T-cell (primary cell): ENCODE measurements around the gene GLB1L3. TPM values are rescaled to one million over a fixed set of nuclear protein-coding genes. Genes with fewer than 3 reads are reported as not detected.

Experiments used
- ATAC-seq, 4 experiments: fragments of 200-7000 bp in 3 of 4; fragments of 150-1000 bp in 1 of 4; cut with Tn5 transposase; replicated peaks in 1 of 4; 1 replicate in 3 of 4; 2 replicates in 1 of 4; pipeline ENCODE4 v1.10.0; 2021; ENCODE audit warnings: moderate library complexity in 3 of 4, mild to moderate bottlenecking in 2 of 4, moderate number of reproducible peaks in 1 of 4
- CTCF ChIA-PET, 2 donors: fragments of 300-600 bp; sonication (Branson Sonifier 250); formaldehyde crosslinking; loops; one replicate each; lab custom pipeline; 2022; ENCODE audit warnings: antibody characterized with exemption in 2 of 2; lab: Charles Lee
- POLR2A ChIA-PET, 2 donors: fragments of 300-600 bp; sonication (Branson Sonifier 250); formaldehyde crosslinking; loops; one replicate each; lab custom pipeline; 2022; ENCODE audit warnings: antibody characterized with exemption in 2 of 2; lab: Charles Lee
- DNase-seq, 35 experiments: peaks; one replicate each; pipeline versions ENCODE4 v3.0.0 to v3.0.0-alpha.2; 2013 to 2023
- H3K27ac ChIP-seq: one replicate; pipeline ENCODE4 v1.5.1; 2013; ENCODE audit warnings: low read length
- H3K27me3 ChIP-seq, 2 experiments: replicated peaks in 1 of 2; 1 replicate in 1 of 2; 2 replicates in 1 of 2; pipeline versions ENCODE4 v1.6.1 to v1.7.0; 2013; ENCODE audit warnings: low read length in 1 of 2, mixed read lengths in 1 of 2; ENCODE audit not compliant: control insufficient read depth in 2 of 2, insufficient read depth in 2 of 2; ENCODE audit errors: extremely low read depth in 1 of 2
- H3K36me3 ChIP-seq, 2 donors: 1 replicate in 1 of 2; 2 replicates in 1 of 2; pipeline versions ENCODE4 v1.6.1 to v1.7.0; 2013; ENCODE audit warnings: low read length in 1 of 2; ENCODE audit not compliant: control insufficient read depth in 2 of 2, insufficient read depth in 1 of 2; ENCODE audit errors: extremely low read depth in 1 of 2
- H3K4me1 ChIP-seq, 2 experiments: 1 replicate in 1 of 2; 2 replicates in 1 of 2; pipeline versions ENCODE4 v1.6.1 to v1.7.0; 2013; ENCODE audit warnings: low read length in 2 of 2, mixed read lengths in 1 of 2; ENCODE audit not compliant: insufficient read depth in 2 of 2, control insufficient read depth in 1 of 2; ENCODE audit errors: extremely low read depth in 1 of 2
- H3K4me3 ChIP-seq, 2 donors: 1 replicate in 1 of 2; 2 replicates in 1 of 2; pipeline versions ENCODE4 v1.5.1 to v1.7.0; 2013; ENCODE audit warnings: mild to moderate bottlenecking in 2 of 2, low read length in 1 of 2, moderate library complexity in 1 of 2; ENCODE audit not compliant: control insufficient read depth in 1 of 2; ENCODE audit errors: extremely low read depth in 1 of 2
- H3K9me3 ChIP-seq: 2 replicates; pipeline ENCODE4 v1.7.0; 2013
- H3K27ac Mint-ChIP-seq, 2 donors: one replicate each; pipeline ENCODE4 v1.8.0; 2020 to 2021; ENCODE audit warnings: mild to moderate bottlenecking in 2 of 2, mixed read lengths in 2 of 2
- H3K27me3 Mint-ChIP-seq, 2 donors: one replicate each; pipeline ENCODE4 v1.8.0; 2021 to 2022; ENCODE audit warnings: mixed read lengths in 2 of 2
- H3K36me3 Mint-ChIP-seq: one replicate; pipeline ENCODE4 v1.8.0; 2021; ENCODE audit warnings: mixed read lengths
- H3K4me1 Mint-ChIP-seq, 3 donors: one replicate each; pipeline ENCODE4 v1.8.0; 2020 to 2022; ENCODE audit warnings: mixed read lengths in 3 of 3, mild to moderate bottlenecking in 1 of 3
- H3K4me3 Mint-ChIP-seq, 3 donors: one replicate each; pipeline ENCODE4 v1.8.0; 2020 to 2022; ENCODE audit warnings: mild to moderate bottlenecking in 3 of 3, mixed read lengths in 3 of 3, moderate library complexity in 3 of 3
- H3K9me3 Mint-ChIP-seq, 3 donors: one replicate each; pipeline ENCODE4 v1.8.0; 2020 to 2022; ENCODE audit warnings: mixed read lengths in 3 of 3
- WGBS: methylation state at CpG from one replicate; pipeline ENCODE4 v1.1.5; 2013; ENCODE audit warnings: missing lambda C conversion rate; ENCODE audit not compliant: insufficient coverage; 5-methylcytosine and 5-hydroxymethylcytosine counted together
- total RNA-seq, 35 experiments: library from RNA in 6 of 35; stranded (reverse) in 6 of 35; fragments of 120-200 nt in 1 of 35; gene quantifications; one replicate each; pipeline versions ENCODE4 v1.2.1 to v1.2.4 and lab custom pipeline; 2013 to 2026

GLB1L3 gene
- total RNA-seq, 5 donors from 2014 or later (not counting 1 experiment from before 2014, with no cell fraction given), result 1.3 to 2.8 (median 1.9) TPM

DNA sequence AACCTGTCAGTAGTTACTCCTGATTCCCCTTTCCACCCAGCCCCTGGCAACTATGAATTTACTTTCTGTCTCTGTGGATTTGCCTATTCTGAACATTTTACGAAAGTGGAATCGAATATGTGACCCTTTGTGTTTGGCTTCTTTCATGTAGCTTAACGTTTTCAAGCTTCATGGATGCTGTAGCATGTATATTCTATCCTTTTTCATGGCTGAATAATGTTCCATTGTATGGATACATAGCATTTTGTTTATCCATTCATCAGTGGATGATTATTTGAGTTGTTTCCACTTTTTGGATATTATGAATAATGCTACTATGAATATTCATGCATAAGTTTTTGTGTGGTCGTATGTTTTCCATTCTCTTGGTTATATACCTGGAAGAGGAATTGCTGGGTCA lies 46.4 kb downstream of the GLB1L3 start:
- H3K4me3 ChIP-seq, result no peak overlapping the region
- H3K4me1 ChIP-seq, result no peaks in the 10 kb centered on the region
- Mint-ChIP-seq H3K36me3 (peaks cover 17% of the 10 kb centered on the region), H3K27me3 (peaks cover 1 to 3% of the 10 kb centered on the region in 2 donors), H3K9me3 (peaks cover 5 to 25% (median 19%) of the 10 kb centered on the region in 3 donors), H3K4me1 (no peaks in the 10 kb centered on the region), H3K27ac (no peak overlapping the region), H3K4me3 (no peak overlapping the region)
- ChIA-PET POLR2A (no interaction called here), CTCF (no interaction called here)
- no peak for DNase-seq
- H3K27me3 ChIP-seq, result peaks cover 0 to 5% of the 10 kb centered on the region in 2 experiments
- no peaks in the 10 kb centered on the region for H3K9me3 ChIP-seq
- no peak overlapping the region for H3K27ac ChIP-seq
- no peaks in the 10 kb centered on the region for H3K36me3 ChIP-seq
- whole genome bisulfite sequencing, result 85% methylated on average over 2 of the region's 4 CpGs
- ATAC-seq, result no peak

DNA sequence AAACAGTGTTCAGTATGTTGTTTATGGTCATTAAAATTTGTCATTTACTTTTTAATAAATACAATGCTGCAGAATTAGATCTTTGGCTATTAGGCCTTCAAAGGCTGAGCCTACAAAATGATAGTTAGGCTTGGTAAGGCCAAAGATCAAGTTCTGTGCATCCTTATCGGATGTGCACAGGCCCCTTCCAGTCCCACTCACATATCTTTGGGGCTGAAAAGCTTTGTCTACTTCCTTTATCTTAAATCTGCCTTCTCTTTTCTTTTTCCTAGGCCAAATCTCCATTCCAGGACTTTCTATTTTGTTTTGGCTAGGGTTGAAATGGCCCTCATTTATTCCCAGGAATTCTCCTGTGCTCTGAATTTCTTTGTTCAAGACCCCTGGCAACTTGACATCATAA lies 52.3 kb downstream of the GLB1L3 start:
- CTCF ChIA-PET, result no interaction called here
- Mint-ChIP-seq H3K9me3 (no peaks in the 10 kb centered on the region), H3K4me1 (peaks cover 12 to 19% (median 16%) of the 10 kb centered on the region in 3 donors), H3K4me3 (no peak overlapping the region), H3K27me3 (peaks cover 0 to 8% of the 10 kb centered on the region in 2 donors), H3K36me3 (no peaks in the 10 kb centered on the region), H3K27ac (no peak overlapping the region)
- H3K27ac ChIP-seq, result no peak overlapping the region
- no CpG with 5 or more reads among the region's 1 CpG for WGBS
- DNase-seq (no peak), ATAC-seq (no peak)
- peaks cover 0 to 21% of the 10 kb centered on the region in 2 experiments for H3K4me1 ChIP-seq
- H3K4me3 ChIP-seq, result no peak overlapping the region
- no peaks in the 10 kb centered on the region for H3K9me3 ChIP-seq
- POLR2A ChIA-PET, result no interaction called here
- H3K36me3 ChIP-seq, result no peaks in the 10 kb centered on the region
- peaks cover 14 to 16% of the 10 kb centered on the region in 2 experiments for H3K27me3 ChIP-seq

DNA sequence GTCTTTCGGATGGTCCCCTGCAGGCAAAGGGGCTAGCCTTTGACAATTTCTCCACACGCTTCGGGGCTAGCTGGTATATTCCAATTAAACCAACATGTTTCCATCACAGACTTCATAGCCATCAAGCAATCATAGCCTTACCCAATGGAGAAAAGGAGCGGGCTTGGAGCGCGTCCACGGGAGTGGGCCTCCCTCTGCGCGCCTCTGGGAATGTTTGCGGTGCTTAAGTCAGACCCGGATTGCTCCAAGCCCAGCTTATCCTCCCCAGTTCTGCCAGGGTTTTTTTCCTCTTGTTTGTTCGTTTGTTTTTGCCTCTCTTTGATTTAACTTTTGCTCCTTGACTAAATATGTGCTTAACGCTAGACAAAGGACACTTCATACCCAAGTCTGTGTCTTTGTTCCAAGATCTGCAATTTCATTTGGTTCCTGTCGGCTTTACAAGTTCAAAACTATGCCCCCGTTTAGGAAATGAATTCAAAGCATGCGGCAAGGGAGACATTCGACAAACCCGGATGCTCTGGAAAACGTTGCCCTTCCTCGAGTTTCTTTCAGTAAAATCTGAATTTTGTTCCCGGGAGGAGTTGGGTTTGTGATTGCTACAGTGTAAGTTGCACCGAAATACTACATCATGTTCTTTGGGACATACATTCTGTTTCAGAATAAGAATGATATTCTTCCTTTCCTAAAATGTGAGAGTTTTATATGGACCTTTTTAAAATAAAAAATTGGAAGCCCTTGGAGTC lies 54.6 kb downstream of the GLB1L3 start:
- CTCF ChIA-PET, result no interaction called here
- H3K4me3 ChIP-seq, result peak overlapping the region; percentile 40 to 41
- H3K4me3 Mint-ChIP-seq, result peak overlapping the region; percentile 81 to 88 (median 81)

DNA sequence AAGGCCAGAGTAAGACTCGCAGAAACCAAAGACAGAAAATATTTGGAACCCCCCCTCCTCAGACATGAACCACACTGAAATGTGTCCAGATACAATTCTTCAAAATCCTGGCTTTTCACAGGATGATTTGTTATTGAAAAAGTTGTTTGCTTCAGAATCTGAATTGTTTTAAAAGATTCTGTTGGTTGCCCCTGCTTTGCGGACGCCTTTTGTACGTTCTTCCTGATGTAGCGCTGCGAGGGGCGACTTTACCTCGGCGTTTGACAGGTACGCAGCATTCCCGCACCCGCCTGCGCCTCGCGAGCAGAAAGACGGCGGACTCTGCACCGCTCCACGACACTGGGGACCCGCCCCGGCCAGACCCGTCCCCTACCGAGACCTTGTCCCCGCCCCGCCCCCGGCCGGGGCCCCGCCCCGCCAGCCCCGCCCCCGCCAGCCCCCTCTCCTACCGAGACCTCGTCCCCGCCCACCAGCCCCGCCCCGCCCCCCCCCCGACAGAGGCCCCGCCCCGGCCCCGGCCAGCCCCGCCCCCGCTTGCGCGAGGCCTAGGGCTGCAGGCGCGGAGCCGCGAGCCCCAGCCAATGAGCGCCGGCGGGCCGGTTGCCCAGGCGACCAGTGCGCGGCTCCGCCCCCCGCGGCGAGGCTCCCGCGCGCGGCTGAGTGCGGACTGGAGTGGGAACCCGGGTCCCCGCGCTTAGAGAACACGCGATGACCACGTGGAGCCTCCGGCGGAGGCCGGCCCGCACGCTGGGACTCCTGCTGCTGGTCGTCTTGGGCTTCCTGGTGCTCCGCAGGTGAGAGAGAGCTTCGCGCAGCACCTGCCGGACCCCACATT lies 55.4 kb downstream of the GLB1L3 start, which contains the start of gene GLB1L2:
GLB1L2 (plus strand) TSS at position 635 of the 835 bp plus-strand sequence; CDS start at position 709, 74 bp downstream.
- under 1% methylated on average over 44 of the region's 80 CpGs for WGBS
- Histone ChIP-seq H3K27ac (no peak within 1 kb of the TSS), H3K36me3 (no peaks in the 10 kb centered on the region), H3K4me3 (peak within 1 kb of the TSS; percentile 64 to 67), H3K4me1 (peaks cover 0 to 21% of the 10 kb centered on the region in 2 experiments), H3K9me3 (no peaks in the 10 kb centered on the region), H3K27me3 (peaks cover 19% of the 10 kb centered on the region in 2 experiments)
- no peaks in the 10 kb centered on the region for H3K9me3 Mint-ChIP-seq
- H3K36me3 Mint-ChIP-seq, result no peaks in the 10 kb centered on the region
- ChIA-PET POLR2A (no interaction called here), CTCF (no interaction called here)
- H3K27ac Mint-ChIP-seq, result peak within 1 kb of the TSS in 1 of 2 donors; percentile 41
- peak within 1 kb of the TSS; percentile 81 to 88 (median 81) for H3K4me3 Mint-ChIP-seq
- ATAC-seq (peak; percentile 94 to 97 (median 96)), DNase-seq (peak; percentile 43 to 88 (median 64))
- peaks cover 12 to 19% (median 16%) of the 10 kb centered on the region in 3 donors for H3K4me1 Mint-ChIP-seq
- peaks cover 0 to 14% of the 10 kb centered on the region in 2 donors for H3K27me3 Mint-ChIP-seq

More for the DNA sequence above, 54.6 kb downstream of the GLB1L3 start:
- no peaks in the 10 kb centered on the region for H3K36me3 Mint-ChIP-seq
- peaks cover 0 to 14% of the 10 kb centered on the region in 2 donors for H3K27me3 Mint-ChIP-seq
- no peak overlapping the region for H3K27ac ChIP-seq
- no peaks in the 10 kb centered on the region for H3K9me3 ChIP-seq
- no peaks in the 10 kb centered on the region for H3K36me3 ChIP-seq
- H3K27me3 ChIP-seq, result peaks cover 19 to 22% of the 10 kb centered on the region in 2 experiments
- 54% methylated on average over 7 of the region's 22 CpGs for WGBS
- no peak for DNase-seq
- no peak for ATAC-seq
- peaks cover 0 to 21% of the 10 kb centered on the region in 2 experiments for H3K4me1 ChIP-seq
- H3K27ac Mint-ChIP-seq, result no peak overlapping the region
- POLR2A ChIA-PET, result no interaction called here
- H3K9me3 Mint-ChIP-seq, result no peaks in the 10 kb centered on the region
- H3K4me1 Mint-ChIP-seq, result peaks cover 12 to 19% (median 16%) of the 10 kb centered on the region in 3 donors

DNA sequence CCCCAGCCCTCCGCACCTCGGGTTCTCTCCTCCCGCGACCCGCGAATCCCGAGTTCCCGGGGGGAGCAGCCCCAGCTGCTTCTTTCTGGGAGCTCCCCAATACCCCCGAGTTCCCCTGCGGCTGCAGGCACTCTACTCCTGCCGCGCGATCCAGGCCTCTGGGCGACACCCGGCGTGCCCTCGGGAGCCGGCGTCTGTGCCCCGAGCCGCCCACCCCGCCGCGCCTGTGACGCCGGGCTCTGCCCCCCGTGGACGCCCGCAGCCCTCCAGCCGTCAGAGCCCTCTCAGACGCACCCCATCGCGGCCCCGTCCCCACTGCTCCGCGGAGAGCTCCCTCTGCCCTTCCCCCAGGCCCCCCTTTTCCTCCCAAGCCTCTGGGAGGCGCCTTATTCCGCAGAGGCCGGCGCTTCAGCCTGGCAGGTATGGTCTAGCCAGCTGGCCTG lies 56.0 kb downstream of the GLB1L3 start:
- peaks cover 19 to 20% of the 10 kb centered on the region in 2 experiments for H3K27me3 ChIP-seq
- Mint-ChIP-seq H3K4me3 (peak overlapping the region; percentile 70 to 81 (median 76)), H3K9me3 (no peaks in the 10 kb centered on the region), H3K4me1 (peaks cover 12 to 19% (median 16%) of the 10 kb centered on the region in 3 donors), H3K27ac (no peak overlapping the region), H3K36me3 (no peaks in the 10 kb centered on the region), H3K27me3 (peaks cover 0 to 14% of the 10 kb centered on the region in 2 donors)
- ATAC-seq (peak; percentile 29 to 39 (median 36)), DNase-seq (peak in 8 of 35 experiments; percentile 5 to 41 (median 14))
- ChIA-PET POLR2A (no interaction called here), CTCF (no interaction called here)
- H3K4me3 ChIP-seq, result peak overlapping the region; percentile 64 to 67
- H3K9me3 ChIP-seq, result no peaks in the 10 kb centered on the region
- H3K27ac ChIP-seq, result no peak overlapping the region
- H3K4me1 ChIP-seq, result peaks cover 0 to 21% of the 10 kb centered on the region in 2 experiments
- H3K36me3 ChIP-seq, result no peaks in the 10 kb centered on the region
- WGBS, result under 1% methylated on average over 40 of the region's 40 CpGs

DNA sequence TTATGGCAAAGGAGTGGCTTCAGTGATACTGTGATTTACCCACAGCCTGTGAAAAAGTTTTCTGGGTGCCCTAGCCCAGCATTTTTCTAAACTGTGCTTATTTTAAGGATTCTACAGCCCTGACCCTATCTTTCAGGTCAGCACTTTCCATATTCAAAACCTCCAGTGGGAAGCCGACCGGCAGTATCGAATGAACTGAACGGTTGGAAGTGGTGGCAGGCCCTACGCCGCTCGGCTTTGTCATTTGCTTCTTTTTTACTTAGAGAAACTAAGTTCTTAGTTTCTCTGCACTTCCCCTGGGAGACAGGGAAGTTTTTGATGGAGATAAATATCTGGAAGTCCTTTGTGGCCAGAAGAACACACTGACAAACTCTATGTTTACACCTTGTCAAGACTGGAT lies 56.6 kb downstream of the GLB1L3 start:
- CTCF ChIA-PET, result no interaction called here
- Mint-ChIP-seq H3K27me3 (peaks cover 0 to 11% of the 10 kb centered on the region in 2 donors), H3K9me3 (no peaks in the 10 kb centered on the region), H3K4me1 (peaks cover 12 to 19% (median 16%) of the 10 kb centered on the region in 3 donors), H3K27ac (no peak overlapping the region), H3K4me3 (peak overlapping the region; percentile 70 to 81 (median 76)), H3K36me3 (no peaks in the 10 kb centered on the region)
- H3K9me3 ChIP-seq, result no peaks in the 10 kb centered on the region
- ATAC-seq (no peak), DNase-seq (no peak)
- H3K27me3 ChIP-seq, result peaks cover 19 to 20% of the 10 kb centered on the region in 2 experiments
- no peaks in the 10 kb centered on the region for H3K36me3 ChIP-seq
- H3K4me1 ChIP-seq, result peaks cover 0 to 21% of the 10 kb centered on the region in 2 experiments
- H3K4me3 ChIP-seq, result peak overlapping the region in 1 of 2 donors; percentile 64
- POLR2A ChIA-PET, result no interaction called here
- no CpG with 5 or more reads among the region's 7 CpGs for WGBS
- H3K27ac ChIP-seq, result no peak overlapping the region
